Brain microvascular endothelial cell (primary cell): Measurements from ENCODE around the gene STX16.

Experiments
- DNase-seq: peaks from one replicate; pipeline ENCODE4 v3.0.0-alpha.2; 2020
- H3K27ac ChIP-seq: fragments of 250-450 bp; sonication (Bioruptor Pico); 2 replicates; pipeline ENCODE4 v1.5.1; 2020; ENCODE audit warnings: mild to moderate bottlenecking, moderate library complexity
- H3K27me3 ChIP-seq: fragments of 250-450 bp; sonication (Bioruptor Pico); replicated peaks from 2 replicates; pipeline ENCODE4 v1.5.1; 2020; ENCODE audit warnings: mild to moderate bottlenecking
- H3K36me3 ChIP-seq: fragments of 250-450 bp; sonication (Bioruptor Pico); replicated peaks from 2 replicates; pipeline ENCODE4 v1.5.1; 2020; ENCODE audit warnings: mild to moderate bottlenecking
- H3K4me3 ChIP-seq: 2 replicates; pipeline ENCODE4 v1.5.1; 2011; ENCODE audit warnings: low read depth, mild to moderate bottlenecking, control low read depth, low read length, moderate library complexity
- CTCF ChIP-seq: IDR thresholded peaks from 2 replicates; pipeline ENCODE4 v1.5.1; 2011; ENCODE audit warnings: low read depth, mild to moderate bottlenecking, moderate library complexity, low read length, control low read depth, inconsistent platforms; ENCODE audit errors: missing control alignments
- in situ Hi-C: cut with HindIII; loops from 2 replicates; pipeline ENCODE4 v1.10.0; 2017; ENCODE audit warnings: low sequenced_read_pairs, low pct_ligation_motif_present

Gene STX16

GRCh38 chr20:58688840-58689239 is 37.8 kb downstream of the STX16 start:
- Histone ChIP-seq H3K4me3 (no peak overlapping the region), H3K27ac (no peak overlapping the region), H3K27me3 (no peaks in the 10 kb centered on the region), H3K36me3 (no peaks in the 10 kb centered on the region)
- in situ Hi-C loops, result no loop called here
- no peak for TF ChIP-seq CTCF
- DNase-seq, result no peak

- no peak overlapping the region for H3K27ac ChIP-seq
- TF ChIP-seq CTCF, result no peak
- H3K4me3 ChIP-seq, result no peak overlapping the region
- H3K36me3 ChIP-seq, result no peaks in the 10 kb centered on the region
- in situ Hi-C loops, result no loop called here
- DNase-seq, result peak; percentile 19
- H3K27me3 ChIP-seq, result no peaks in the 10 kb centered on the region
Observed at GRCh38 chr20:58690396-58691135, 39.5 kb downstream of the STX16 start.

- Histone ChIP-seq H3K27ac (peak overlapping the region; percentile 69), H3K36me3 (peaks cover 3% of the 10 kb centered on the region), H3K4me3 (no peak overlapping the region), H3K27me3 (no peaks in the 10 kb centered on the region)
- in situ Hi-C loops, result no loop called here
- no peak for DNase-seq
- no peak for TF ChIP-seq CTCF
Observed at GRCh38 chr20:58691773-58692578, 40.9 kb downstream of the STX16 start.

- peak; percentile 28 for TF ChIP-seq CTCF
- H3K27me3 ChIP-seq, result no peaks in the 10 kb centered on the region
- DNase-seq, result no peak
- in situ Hi-C loops, result no loop called here
- H3K36me3 ChIP-seq, result peaks cover 7% of the 10 kb centered on the region
- peak within 1 kb of the TSS; percentile 54 for H3K4me3 ChIP-seq
- peak within 1 kb of the TSS; percentile 69 for H3K27ac ChIP-seq
Observed at GRCh38 chr20:58692579-58693225, 41.6 kb downstream of the STX16 start, which contains the start of gene NPEPL1. Gene NPEPL1, plus strand, starts transcription at chr20:58692800. Its CDS starts 101 bp downstream, at chr20:58692901.

- peak; percentile 22 for TF ChIP-seq CTCF
- DNase-seq, result no peak
- Histone ChIP-seq H3K27ac (peak overlapping the region; percentile 2), H3K4me3 (peak overlapping the region; percentile 54), H3K27me3 (no peaks in the 10 kb centered on the region), H3K36me3 (peaks cover 7% of the 10 kb centered on the region)
- in situ Hi-C loops, result no loop called here
Observed at GRCh38 chr20:58693226-58694006, 42.3 kb downstream of the STX16 start.
